CD4-positive, alpha-beta T cell treated with Interleukin-2 at 100 ng/mL for 4 hours (primary cell): ENCODE data around the gene APAF1.

Source experiments
- DNase-seq: peaks from one replicate; pipeline ENCODE4 v3.0.0-alpha.2; 2020; ENCODE audit warnings: low spot score

Gene APAF1

GRCh38 chr12:98725476-98726247 lies 80.6 kb downstream of the APAF1 start:
- DNase-seq, result peak; percentile 27

GRCh38 chr12:98727196-98727595 lies 82.1 kb downstream of the APAF1 start:
- no peak for DNase-seq

- DNase-seq, result no peak
These were observed 85.3 kb downstream of the APAF1 start for GRCh38 chr12:98730412-98730811.

- no peak for DNase-seq
These were observed 88.7 kb downstream of the APAF1 start for GRCh38 chr12:98733667-98734350.

- DNase-seq, result no peak
These were observed 90.7 kb downstream of the APAF1 start for GRCh38 chr12:98735821-98736220.

DNA sequence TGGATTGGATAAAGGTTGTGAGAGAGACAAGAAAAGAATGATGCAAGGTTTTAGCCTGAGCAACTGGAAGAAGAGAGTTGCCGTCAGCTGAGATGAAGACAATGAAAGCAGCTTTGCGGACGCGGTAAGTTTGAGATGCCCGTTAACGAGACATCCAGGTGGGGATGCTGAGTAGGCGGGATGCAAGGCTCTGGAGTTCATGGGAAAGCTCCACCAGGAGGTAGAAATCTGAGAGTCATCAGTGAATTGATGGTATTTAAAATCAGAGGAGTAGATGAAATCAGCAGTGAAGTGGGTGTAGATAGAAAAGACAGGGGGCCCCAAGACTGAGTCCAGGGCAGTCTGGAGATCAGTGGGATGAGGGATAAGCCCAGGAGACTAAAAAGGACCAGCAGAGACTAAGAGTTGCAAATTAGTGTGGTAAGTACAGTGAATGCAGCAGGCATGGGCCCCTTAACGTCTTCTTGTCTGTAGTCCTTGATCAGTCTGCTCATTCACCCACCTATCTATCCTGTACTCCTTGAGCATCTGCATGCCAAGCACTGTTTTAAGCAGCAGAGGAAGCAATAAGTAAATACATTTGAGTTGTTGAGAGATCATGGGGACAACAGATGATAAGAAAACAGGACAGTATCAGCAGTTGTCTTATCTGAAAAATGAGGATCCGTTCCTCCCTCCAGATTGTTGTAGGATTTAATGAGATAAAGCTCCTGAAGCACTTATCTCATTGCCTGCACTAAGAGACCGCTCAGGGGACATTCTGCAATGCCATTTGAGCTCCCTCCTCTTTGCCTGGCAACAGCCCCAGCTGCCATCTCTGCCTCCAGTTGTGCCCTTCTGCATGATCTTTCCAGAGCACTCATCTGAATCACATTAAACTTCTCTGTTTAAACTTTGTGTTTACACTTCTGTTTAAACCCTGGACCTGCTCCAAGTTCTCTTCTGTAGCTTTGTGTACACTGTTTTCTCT lies 91.5 kb downstream of the APAF1 start:
- no peak for DNase-seq

GRCh38 chr12:98737322-98737712 lies 92.2 kb downstream of the APAF1 start:
- no peak for DNase-seq

GRCh38 chr12:98738002-98738401 lies 92.9 kb downstream of the APAF1 start:
- DNase-seq, result no peak

DNA sequence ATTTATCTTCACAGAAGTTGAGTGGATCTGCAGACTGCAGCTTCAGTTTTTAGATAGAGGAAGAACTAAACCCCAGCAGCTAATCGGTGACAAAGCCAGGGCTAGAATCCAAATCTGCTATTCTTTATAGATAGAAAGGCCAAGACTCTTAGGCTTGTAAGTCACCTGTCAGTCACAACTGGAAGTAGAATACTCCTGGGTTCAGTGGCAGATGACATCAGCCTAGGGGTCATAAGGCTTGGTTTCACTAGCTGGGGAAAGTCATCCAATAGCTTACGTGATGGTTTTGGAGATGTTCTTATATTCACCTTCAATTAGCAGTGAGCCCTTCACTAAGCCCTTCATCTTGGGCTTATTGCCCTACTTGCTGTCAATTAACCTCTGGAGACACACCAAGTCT lies 93.4 kb downstream of the APAF1 start:
- no peak for DNase-seq

DNA sequence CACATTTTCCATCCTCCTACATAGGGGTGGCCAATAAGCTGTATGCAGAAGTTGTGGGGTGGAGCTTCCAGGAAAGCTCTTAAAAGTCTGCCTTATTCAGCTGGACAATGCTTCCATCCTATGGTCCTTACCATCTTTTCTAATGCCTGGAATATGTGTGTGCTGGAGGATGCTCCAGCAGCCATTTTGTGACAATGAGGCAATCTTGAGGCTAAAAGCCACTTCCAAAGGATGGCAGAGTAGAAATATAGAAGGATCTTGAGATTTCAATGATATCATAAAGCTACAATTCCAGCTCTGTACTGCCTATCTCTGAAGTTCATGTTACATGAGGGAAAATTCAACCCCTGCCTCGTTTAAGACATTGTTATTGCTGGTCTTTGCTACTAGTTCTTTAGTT lies 95.7 kb downstream of the APAF1 start:
- no peak for DNase-seq

DNA sequence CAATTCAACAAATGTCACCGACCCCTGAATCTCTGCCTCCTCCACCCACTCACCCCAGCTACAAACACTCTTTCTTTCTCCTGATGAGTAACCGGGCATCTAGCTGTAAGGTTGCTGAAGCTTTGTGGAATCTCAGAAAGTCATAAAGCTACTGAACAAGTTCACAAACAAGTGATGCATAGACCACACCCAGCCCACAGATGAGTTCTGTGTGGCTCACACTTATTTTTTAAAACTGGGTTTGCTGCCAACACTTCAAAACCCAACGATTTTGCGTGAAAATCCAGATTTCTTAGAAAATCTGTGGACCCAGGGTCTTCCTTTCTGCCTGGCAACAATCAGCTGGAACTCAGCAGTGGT lies 96.1 kb downstream of the APAF1 start:
- DNase-seq, result peak; percentile 9

DNA sequence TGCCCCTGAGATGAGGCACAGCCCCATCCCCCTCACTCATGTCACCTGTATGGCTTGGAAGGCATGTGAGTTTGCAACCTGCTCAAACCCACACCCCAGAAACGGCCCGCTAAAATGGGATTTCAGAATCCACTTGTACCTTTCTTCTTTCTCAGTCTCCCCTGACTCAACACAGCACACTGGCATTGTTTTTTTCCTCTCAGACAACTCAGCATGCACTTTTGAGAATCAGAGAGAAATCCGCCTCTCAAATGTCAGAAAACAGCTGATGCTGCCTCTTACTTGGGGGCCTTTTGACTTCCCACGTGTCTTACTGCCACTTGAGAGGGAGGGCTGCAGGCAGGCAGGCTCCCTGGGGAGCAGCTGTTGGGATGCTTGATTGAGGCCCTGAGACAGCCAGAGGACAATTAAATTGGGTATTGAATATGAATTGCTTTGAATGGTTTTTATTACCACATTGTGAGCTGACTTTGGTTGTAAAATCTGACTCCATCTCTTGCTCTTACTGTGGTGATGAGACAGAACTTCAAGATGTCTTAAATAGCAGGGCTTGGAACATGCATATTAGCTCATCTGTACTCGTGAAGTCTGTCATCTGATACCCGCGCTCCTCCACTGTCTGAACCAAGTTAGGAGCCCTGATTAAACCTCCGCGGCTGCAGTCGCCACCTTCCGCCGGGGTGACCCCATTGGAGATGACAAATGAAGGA lies 96.6 kb downstream of the APAF1 start:
- no peak for DNase-seq

- DNase-seq, result peak; percentile 34
These were observed 98.4 kb downstream of the APAF1 start for GRCh38 chr12:98743362-98743953.

DNA sequence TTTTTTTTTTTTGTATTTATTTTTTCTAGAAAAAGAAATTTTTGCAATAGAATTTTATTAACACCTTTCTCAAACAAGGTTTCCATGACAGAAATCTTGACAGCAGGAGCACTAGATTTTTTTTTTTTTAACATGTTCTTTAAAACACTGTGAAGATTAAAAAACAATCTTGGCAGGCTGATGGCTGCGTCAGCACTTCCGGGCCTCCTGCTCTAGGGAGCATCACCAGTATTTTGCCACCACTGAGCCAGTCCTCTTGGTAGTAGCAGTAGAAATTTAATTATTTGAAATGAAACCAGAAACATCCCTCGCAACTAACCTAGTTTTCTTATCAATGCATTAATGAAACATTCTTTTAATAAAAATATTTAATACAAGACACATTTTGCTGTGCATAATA lies 99.6 kb downstream of the APAF1 start:
- DNase-seq, result peak; percentile 29

- peak; percentile 7 for DNase-seq
These were observed 100.7 kb downstream of the APAF1 start for GRCh38 chr12:98745578-98746391.

DNA sequence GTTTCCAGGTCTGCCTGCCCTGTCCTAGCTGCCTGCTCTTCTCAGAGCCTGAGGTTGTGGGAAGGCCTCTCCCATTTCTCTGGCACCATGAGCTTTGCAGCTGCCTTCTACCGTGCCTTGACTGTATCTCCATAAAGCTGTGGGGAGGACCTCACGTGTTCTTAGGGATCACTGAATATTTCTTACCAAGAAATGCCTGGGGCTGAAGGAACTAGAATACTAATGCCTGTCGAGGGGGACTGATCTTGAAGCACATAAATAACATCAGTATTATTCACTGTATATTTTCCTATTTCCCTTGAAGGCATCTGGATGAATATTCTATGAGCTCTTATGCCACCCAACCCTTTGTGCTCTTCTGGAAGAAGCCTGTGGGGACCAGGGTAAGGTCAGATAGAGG lies 103.4 kb downstream of the APAF1 start:
- no peak for DNase-seq

- no peak for DNase-seq
These were observed 105.4 kb downstream of the APAF1 start for GRCh38 chr12:98750511-98750910.

DNA sequence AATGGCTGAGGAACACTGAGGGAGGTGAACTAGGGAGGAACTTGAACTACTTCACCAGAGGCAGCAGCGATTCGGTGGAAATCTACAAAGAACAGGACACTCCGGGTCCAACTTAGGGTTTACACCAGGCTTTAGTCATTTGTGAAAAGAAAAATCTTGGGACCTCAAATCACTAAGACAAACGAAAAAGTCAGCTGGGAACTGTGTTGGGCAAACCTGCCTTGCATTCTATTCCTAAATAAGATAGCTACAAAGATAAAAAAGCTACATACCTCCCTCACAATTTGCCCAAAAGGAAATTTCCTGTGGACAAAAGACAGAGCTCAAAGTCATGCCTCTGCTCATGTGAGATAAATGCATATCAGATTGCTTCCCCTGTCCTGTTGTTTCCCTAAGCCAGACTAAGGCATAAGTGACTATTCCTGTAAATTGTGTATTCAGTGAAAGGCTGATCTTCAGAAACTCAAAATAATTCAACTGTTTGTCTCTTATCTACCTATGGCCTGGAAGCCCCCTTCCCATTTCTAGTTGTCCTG lies 106.6 kb downstream of the APAF1 start:
- no peak for DNase-seq

GRCh38 chr12:98752726-98753125 lies 107.6 kb downstream of the APAF1 start:
- no peak for DNase-seq

DNA sequence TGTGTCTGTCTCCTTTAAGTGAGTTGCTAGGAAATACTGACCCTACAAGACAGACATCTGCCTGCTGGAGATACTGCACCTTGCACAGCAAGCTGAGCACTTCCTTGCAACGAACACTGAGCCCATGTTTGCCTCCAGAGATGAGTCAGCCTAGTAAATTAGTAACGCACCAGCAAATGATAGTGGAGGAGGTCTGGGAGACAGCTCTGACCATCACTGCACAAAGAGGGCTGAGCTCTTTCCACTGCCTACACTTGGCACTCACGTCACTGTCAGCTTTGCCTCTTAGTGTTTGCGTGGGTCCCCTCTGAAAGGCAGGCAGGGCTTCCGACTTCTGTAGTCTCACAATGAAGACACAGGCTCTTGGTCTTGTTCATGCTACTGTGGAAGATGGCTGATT lies 109.0 kb downstream of the APAF1 start:
- DNase-seq, result no peak
